Measurements from ENCODE around the gene RGCC. TPM values are rescaled to one million over a fixed set of nuclear protein-coding genes. Genes with fewer than 3 reads are reported as not detected.

Gene RGCC
- total RNA-seq, 1 donor = 101 TPM

GRCh38 chr13:41465241-41465847 lies 8.0 kb downstream of the RGCC start:
- peak; percentile 65 for DNase-seq (ENCODE audit: low read depth)
- H3K4me3 ChIP-seq (ENCODE audit: low read depth, low read length) = no peak overlapping the region
- no peak for TF ChIP-seq CTCF (IDR thresholded peaks at IDR 0.05; ENCODE audit: insufficient read depth, low read depth, low read length)

DNA sequence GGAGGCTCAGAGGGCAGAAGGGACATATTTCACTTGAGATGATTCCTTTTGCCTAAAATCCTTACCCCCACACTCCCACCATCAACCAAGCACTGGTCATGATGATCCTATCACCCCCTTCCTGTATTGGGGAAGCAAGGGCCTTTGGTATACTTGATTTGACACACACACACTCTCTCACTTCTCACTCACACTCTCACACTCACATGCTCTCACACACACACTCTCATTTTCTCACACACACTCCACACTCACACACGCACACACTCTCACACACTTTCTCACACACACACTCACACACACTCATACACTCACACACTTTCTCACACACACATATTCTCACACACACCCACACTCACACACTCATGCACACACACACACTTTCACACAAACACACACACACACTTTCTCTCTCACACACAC lies 8.6 kb downstream of the RGCC start:
- DNase-seq (ENCODE audit: low read depth) = no peak
- TF ChIP-seq CTCF (IDR thresholded peaks at IDR 0.05; ENCODE audit: insufficient read depth, low read depth, low read length) = no peak
- H3K4me3 ChIP-seq (ENCODE audit: low read depth, low read length) = no peak overlapping the region

DNA sequence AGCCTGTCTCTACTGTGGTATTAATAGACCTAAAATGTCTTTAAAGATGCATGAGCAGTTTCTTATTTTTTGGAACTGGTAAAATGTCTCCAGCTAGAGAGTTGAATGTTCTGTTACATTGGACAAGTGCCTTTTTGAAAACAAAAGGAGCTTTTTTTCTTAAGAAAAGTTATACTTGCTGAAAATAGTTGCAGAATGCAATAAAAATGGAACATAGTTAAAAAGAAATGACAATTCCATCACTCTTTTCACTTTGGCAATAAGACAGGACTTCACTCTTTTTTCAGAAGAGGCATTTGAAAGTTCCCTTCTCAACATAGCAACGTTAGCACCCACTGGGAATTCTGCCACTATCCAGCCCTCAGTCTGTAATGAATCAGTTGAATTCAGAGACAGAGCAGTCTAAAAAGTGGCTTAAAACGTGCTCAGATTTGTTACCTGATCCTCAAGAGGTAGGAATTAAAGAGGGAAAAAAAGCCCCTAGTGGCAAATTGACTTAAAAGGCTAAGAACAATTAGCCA lies 10.1 kb downstream of the RGCC start:
- no peak for DNase-seq (ENCODE audit: low read depth)

GRCh38 chr13:41468631-41469030 lies 11.3 kb downstream of the RGCC start:
- no peak overlapping the region for H3K4me3 ChIP-seq (ENCODE audit: low read depth, low read length)
- TF ChIP-seq CTCF (IDR thresholded peaks at IDR 0.05; ENCODE audit: insufficient read depth, low read depth, low read length) = no peak
- no peak for DNase-seq (ENCODE audit: low read depth)

More for the DNA sequence above, 10.1 kb downstream of the RGCC start:
- TF ChIP-seq CTCF (IDR thresholded peaks at IDR 0.05; ENCODE audit: insufficient read depth, low read depth, low read length) = no peak
- no peak overlapping the region for H3K4me3 ChIP-seq (ENCODE audit: low read depth, low read length)

DNA sequence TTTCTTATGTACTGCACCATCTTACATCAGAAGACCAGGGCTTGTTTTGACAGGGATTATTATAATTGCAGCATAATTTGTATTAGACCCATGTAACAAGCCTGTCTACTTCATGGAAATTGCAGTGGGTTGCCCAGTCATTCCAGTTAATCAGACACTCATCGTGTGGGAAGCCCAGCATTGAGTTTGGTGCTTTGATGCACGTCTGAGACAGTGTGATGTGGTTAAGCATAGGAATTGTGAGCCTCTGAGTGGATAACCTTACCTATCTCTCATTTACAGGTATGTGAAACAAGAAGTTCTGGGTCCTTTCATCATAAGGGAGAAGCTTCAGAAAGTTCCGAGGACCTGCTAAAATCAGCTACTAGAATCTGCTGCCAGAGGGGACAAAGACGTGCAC lies 12.8 kb downstream of the RGCC start:
- TF ChIP-seq CTCF (IDR thresholded peaks at IDR 0.05; ENCODE audit: insufficient read depth, low read depth, low read length) = no peak
- no peak for DNase-seq (ENCODE audit: low read depth)
- H3K4me3 ChIP-seq (ENCODE audit: low read depth, low read length) = no peak overlapping the region

DNA sequence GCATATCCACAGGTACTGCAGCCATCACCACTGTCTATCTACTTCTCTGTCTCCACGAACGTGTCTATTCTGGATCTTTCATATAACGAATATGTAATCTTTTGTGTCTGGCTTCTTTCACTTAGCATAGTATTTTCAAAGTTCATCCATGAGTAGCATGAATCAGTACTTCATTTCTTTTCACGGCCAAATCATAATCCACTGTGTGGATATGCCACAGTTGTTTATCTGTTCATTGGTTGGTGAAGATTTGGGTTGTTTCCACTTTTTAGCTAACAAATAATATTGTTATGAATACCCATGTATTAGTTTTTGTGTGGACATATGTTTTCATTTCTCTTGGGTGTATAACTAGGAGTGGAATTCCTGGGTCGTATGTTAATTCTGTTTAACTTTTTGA lies 14.4 kb downstream of the RGCC start:
- no peak overlapping the region for H3K4me3 ChIP-seq (ENCODE audit: low read depth, low read length)
- DNase-seq (ENCODE audit: low read depth) = no peak
- TF ChIP-seq CTCF (IDR thresholded peaks at IDR 0.05; ENCODE audit: insufficient read depth, low read depth, low read length) = no peak

DNA sequence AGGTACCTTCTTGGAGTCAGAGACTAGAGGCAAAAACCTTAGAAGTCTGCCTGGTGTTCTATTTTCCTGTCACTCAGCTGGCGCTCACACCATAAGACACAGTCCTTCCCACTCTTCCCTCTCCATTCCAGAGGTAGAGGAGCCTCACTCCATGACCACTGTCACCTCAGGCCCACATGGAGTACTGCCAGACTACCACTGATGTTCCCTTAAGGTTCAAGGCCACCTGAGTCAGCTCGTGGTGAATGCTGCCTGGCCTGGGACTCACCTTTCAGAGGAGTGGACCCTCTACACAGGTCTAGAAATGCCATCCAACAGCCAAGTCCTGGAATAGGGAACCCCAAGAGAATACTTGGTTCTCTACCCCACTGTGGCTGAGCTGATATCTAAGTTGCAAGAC lies 29.9 kb downstream of the RGCC start:
- no peak for DNase-seq (ENCODE audit: low read depth)
- H3K4me3 ChIP-seq (ENCODE audit: low read depth, low read length) = no peak overlapping the region
- TF ChIP-seq CTCF (IDR thresholded peaks at IDR 0.05; ENCODE audit: insufficient read depth, low read depth, low read length) = no peak

Data from fibroblast of villous mesenchyme (primary cell).